Fibroblast of villous mesenchyme (primary cell): ENCODE measurements around the gene AUTS2. TPM values are rescaled to one million over a fixed set of nuclear protein-coding genes. Genes with fewer than 3 reads are reported as not detected.

Source experiments
- DNase-seq: peaks from one replicate; pipeline ENCODE4 v3.0.0-alpha.2; 2010; ENCODE audit warnings: low read depth
- H3K4me3 ChIP-seq: 2 replicates; pipeline ENCODE4 v1.5.1; 2011; ENCODE audit warnings: low read depth, mild to moderate bottlenecking, low read length
- CTCF ChIP-seq: IDR thresholded peaks from 2 replicates; pipeline ENCODE4 v1.5.1; 2012; ENCODE audit warnings: low read depth, mild to moderate bottlenecking, low read length; ENCODE audit not compliant: insufficient read depth
- total RNA-seq: library from RNA; depleted of rRNA; stranded (reverse); fragments of >200 nt; gene quantifications from 2 replicates; pipeline ENCODE4 v1.2.3, GENCODE V29; 2012

Gene AUTS2
- total RNA-seq, 1 donor, result 3.9 TPM

- DNase-seq, result no peak
- TF ChIP-seq CTCF, result no peak
- no peak overlapping the region for H3K4me3 ChIP-seq
These were observed 619.3 kb downstream of the AUTS2 start for GRCh38 chr7:70217571-70217970.

- no peak for TF ChIP-seq CTCF
- no peak for DNase-seq
- no peak overlapping the region for H3K4me3 ChIP-seq
These were observed 619.7 kb downstream of the AUTS2 start for GRCh38 chr7:70218006-70218405.

- no peak for DNase-seq
- H3K4me3 ChIP-seq, result no peak overlapping the region
- no peak for TF ChIP-seq CTCF
These were observed 620.8 kb downstream of the AUTS2 start for GRCh38 chr7:70219061-70219460.

- no peak for TF ChIP-seq CTCF
- DNase-seq, result no peak
These were observed 631.0 kb downstream of the AUTS2 start for GRCh38 chr7:70229242-70229641.

GRCh38 chr7:70230761-70231160, 632.5 kb downstream of the AUTS2 start:
- TF ChIP-seq CTCF, result no peak
- H3K4me3 ChIP-seq, result no peak overlapping the region
- no peak for DNase-seq

More at GRCh38 chr7:70229242-70229641, 631.0 kb downstream of the AUTS2 start:
- H3K4me3 ChIP-seq, result no peak overlapping the region

DNA sequence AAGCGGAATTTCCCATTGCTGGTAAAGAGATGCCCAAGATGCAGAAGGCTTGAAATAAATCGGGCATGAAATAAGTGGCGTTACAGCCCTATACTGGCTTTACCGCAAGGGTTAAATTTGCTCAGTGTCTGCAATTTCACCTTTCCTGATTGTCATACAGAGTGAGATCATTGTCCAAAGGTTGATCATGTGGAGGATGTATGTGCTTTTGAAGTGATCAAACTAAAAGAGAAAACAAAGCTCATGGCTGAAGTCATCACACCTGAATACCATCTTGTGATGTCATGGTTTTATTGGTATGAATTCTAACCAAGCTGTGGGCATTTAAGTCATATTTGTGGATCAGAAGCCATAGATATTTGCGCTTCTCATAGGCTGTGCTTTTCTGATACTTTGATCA, 635.5 kb downstream of the AUTS2 start:
- DNase-seq, result no peak
- H3K4me3 ChIP-seq, result no peak overlapping the region
- TF ChIP-seq CTCF, result no peak

- H3K4me3 ChIP-seq, result no peak overlapping the region
- TF ChIP-seq CTCF, result no peak
- DNase-seq, result no peak
These were observed 639.0 kb downstream of the AUTS2 start for GRCh38 chr7:70237256-70237655.
